Mesothelial cell of epicardium (in vitro differentiated cells): Measurements from ENCODE around the gene MYO5B. TPM values are rescaled to one million over a fixed set of nuclear protein-coding genes. Genes with fewer than 3 reads are reported as not detected.

ENCODE experiments used
- DNase-seq, 2 experiments: peaks; one replicate each; pipeline ENCODE4 v3.0.0; 2021; ENCODE audit warnings: low spot score in 2 of 2; ENCODE audit not compliant: unreplicated experiment in 2 of 2
- H3K27ac Mint-ChIP-seq: 2 replicates; pipeline ENCODE4 v1.8.0; 2021; ENCODE audit warnings: mixed read lengths
- H3K27me3 Mint-ChIP-seq: 2 replicates; pipeline ENCODE4 v1.8.0; 2021; ENCODE audit warnings: low read depth, mixed read lengths
- H3K36me3 Mint-ChIP-seq: 2 replicates; pipeline ENCODE4 v1.8.0; 2021; ENCODE audit warnings: mixed read lengths
- H3K4me1 Mint-ChIP-seq: 2 replicates; pipeline ENCODE4 v1.8.0; 2021; ENCODE audit warnings: mixed read lengths
- H3K4me3 Mint-ChIP-seq: 2 replicates; pipeline ENCODE4 v1.8.0; 2021; ENCODE audit warnings: mild to moderate bottlenecking, moderate library complexity, mixed read lengths
- H3K9me3 Mint-ChIP-seq: 2 replicates; pipeline ENCODE4 v1.8.0; 2021; ENCODE audit warnings: mixed read lengths
- CTCF ChIP-seq: fragments of 200-600 bp; sonication (generic); IDR thresholded peaks from one replicate; pipeline ENCODE4 v1.5.0; 2021; ENCODE audit warnings: antibody characterized with exemption; ENCODE audit not compliant: unreplicated experiment
- total RNA-seq: library from RNA; stranded (reverse); gene quantifications from 3 replicates; pipeline ENCODE4 v1.2.1, GENCODE V29; 2021

The MYO5B gene
- total RNA-seq, 1 donor from 2014 or later = 15.1 TPM

DNA sequence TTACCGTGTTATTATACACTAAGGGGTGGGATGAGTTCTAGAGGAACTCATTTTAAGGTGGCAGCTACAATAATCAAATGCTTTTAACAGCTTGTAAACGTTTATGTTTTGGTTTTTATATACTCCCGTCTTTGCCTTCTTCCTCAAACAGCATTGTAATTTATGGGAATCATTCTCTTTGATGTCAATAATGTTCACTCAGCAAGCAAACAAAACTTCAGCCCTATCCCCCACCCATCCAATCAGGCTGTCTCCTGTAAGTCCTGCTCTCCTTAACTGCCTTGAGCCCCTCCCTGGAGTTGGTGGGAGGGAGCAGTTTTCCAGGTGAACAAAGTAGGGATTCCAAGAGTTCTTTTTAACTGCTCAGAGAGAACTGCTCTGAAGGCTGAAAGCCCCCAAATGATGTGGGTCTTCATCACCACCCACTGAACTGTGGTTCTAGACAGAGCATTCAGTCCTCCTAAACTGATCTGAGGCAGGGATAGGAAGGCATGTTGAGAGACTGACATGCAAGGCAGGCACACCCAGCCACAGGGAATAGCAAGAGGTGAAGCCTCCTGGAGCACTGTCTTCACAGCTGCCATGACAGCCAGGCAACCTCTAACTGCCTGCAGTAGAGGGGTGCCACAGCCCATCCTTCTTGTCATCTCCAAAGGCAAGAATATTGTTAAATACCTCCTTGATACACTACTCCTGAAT, 17.5 kb downstream of the MYO5B start:
- Mint-ChIP-seq H3K27me3 (no peaks in the 10 kb centered on the region), H3K4me3 (no peak overlapping the region), H3K27ac (no peak overlapping the region), H3K36me3 (no peaks in the 10 kb centered on the region), H3K9me3 (no peaks in the 10 kb centered on the region), H3K4me1 (peaks cover 16% of the 10 kb centered on the region)
- no peak for DNase-seq
- TF ChIP-seq CTCF = no peak

DNA sequence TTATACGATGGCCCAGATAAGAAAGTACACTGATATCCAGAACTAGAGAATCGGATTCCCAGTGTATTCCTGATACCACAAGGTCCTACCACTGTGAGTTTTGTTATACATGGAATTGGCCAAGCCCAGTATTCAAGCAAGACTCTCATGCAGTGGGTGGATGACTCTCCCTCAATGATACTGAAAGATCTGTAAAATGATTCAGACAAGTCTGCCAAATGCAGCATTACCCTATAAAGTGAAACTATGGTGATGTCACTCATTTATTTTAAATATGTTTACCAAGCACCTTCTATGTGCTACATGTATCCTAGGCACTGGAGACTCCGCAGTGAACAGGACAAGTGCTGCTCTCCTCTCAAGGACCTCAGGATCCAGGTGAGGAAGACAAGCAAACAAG, 22.6 kb downstream of the MYO5B start:
- TF ChIP-seq CTCF = no peak
- Mint-ChIP-seq H3K27ac (no peak overlapping the region), H3K4me1 (peaks cover 23% of the 10 kb centered on the region), H3K27me3 (no peaks in the 10 kb centered on the region), H3K9me3 (no peaks in the 10 kb centered on the region), H3K36me3 (no peaks in the 10 kb centered on the region), H3K4me3 (no peak overlapping the region)
- DNase-seq = no peak

DNA sequence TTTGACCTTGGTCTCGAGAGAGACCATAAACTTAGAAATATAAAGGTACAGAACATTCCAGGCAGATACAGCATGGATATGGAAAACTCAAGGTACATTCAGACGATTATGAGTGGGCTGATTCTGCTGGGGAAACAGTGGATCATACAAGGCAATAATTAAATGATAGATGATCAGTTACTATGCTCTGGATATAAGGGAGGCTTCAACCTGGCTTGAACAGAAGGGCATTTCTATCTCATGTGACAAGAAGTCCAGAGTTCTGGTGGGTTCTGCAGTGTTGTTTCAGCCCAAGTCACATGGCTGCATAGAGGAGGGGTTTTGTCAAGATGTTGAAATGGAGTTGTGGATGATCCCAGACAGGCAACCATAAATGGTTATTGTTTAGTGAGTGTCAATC, 23.5 kb downstream of the MYO5B start:
- no peaks in the 10 kb centered on the region for H3K9me3 Mint-ChIP-seq
- no peaks in the 10 kb centered on the region for H3K27me3 Mint-ChIP-seq
- no peak for TF ChIP-seq CTCF
- peaks cover 15% of the 10 kb centered on the region for H3K4me1 Mint-ChIP-seq
- no peak for DNase-seq
- no peaks in the 10 kb centered on the region for H3K36me3 Mint-ChIP-seq
- no peak overlapping the region for H3K4me3 Mint-ChIP-seq
- H3K27ac Mint-ChIP-seq = no peak overlapping the region

- Mint-ChIP-seq H3K4me1 (peaks cover 12% of the 10 kb centered on the region), H3K27me3 (no peaks in the 10 kb centered on the region), H3K36me3 (no peaks in the 10 kb centered on the region), H3K27ac (no peak overlapping the region), H3K4me3 (no peak overlapping the region), H3K9me3 (no peaks in the 10 kb centered on the region)
- no peak for TF ChIP-seq CTCF
- DNase-seq = no peak
Observed at GRCh38 chr18:50170004-50170403, 24.9 kb downstream of the MYO5B start.

- Mint-ChIP-seq H3K27me3 (no peaks in the 10 kb centered on the region), H3K9me3 (no peaks in the 10 kb centered on the region), H3K27ac (no peak overlapping the region), H3K4me3 (no peak overlapping the region), H3K4me1 (peaks cover 14% of the 10 kb centered on the region), H3K36me3 (no peaks in the 10 kb centered on the region)
- TF ChIP-seq CTCF = no peak
- DNase-seq = no peak
Observed at GRCh38 chr18:50169149-50169548, 25.8 kb downstream of the MYO5B start.

DNA sequence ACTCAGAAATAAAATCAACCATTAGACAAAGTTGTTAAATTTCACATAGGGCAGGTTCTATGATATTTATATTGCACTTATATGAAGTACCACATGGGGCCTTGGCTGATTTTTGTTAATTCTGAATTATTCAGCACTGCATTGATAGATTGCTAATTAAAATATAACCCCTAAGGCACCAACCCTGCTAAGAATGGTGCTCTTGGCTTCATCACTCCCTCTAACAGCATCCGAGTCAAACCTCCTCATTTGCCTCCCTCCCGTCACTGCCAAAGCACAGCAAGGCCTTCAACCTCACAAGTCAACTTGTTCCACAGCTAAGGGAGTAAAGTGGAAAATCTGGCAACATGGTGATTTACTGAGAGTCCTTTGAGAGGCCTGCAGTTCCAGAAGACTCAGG, 27.0 kb downstream of the MYO5B start:
- no peak overlapping the region for H3K27ac Mint-ChIP-seq
- TF ChIP-seq CTCF = no peak
- DNase-seq = no peak
- no peak overlapping the region for H3K4me3 Mint-ChIP-seq
- no peaks in the 10 kb centered on the region for H3K9me3 Mint-ChIP-seq
- H3K4me1 Mint-ChIP-seq = peaks cover 26% of the 10 kb centered on the region
- H3K36me3 Mint-ChIP-seq = no peaks in the 10 kb centered on the region
- no peaks in the 10 kb centered on the region for H3K27me3 Mint-ChIP-seq
